Breast epithelium (tissue), 3 donors: ENCODE results near the gene THSD4.

Source experiments
- CTCF ChIP-seq, 3 donors: fragments of 450-650 bp; IDR thresholded peaks; one replicate each; pipeline ENCODE4 v1.5.1; 2016 to 2017; ENCODE audit warnings: antibody characterized with exemption in 3 of 3, mild to moderate bottlenecking in 3 of 3, moderate library complexity in 3 of 3
- POLR2A ChIP-seq: fragments of 450-650 bp; IDR thresholded peaks from one replicate; pipeline ENCODE4 v1.6.1; 2016; ENCODE audit warnings: antibody characterized with exemption, mild to moderate bottlenecking, moderate library complexity
- POLR2AphosphoS5 ChIP-seq, 3 donors: sonication (generic); formaldehyde crosslinking; IDR thresholded peaks; one replicate each; pipeline ENCODE4 v1.6.1; 2017; ENCODE audit warnings: antibody characterized with exemption in 3 of 3

GRCh38 chr15:71413419-71413818 is 298.1 kb downstream of the THSD4 start:
- no peak for TF ChIP-seq POLR2AphosphoS5 (IDR thresholded peaks at IDR 0.05)
- no peak for TF ChIP-seq CTCF (IDR thresholded peaks at IDR 0.05)
- no peak for TF ChIP-seq POLR2A
